ENCODE results near the gene VWA8.

DNA sequence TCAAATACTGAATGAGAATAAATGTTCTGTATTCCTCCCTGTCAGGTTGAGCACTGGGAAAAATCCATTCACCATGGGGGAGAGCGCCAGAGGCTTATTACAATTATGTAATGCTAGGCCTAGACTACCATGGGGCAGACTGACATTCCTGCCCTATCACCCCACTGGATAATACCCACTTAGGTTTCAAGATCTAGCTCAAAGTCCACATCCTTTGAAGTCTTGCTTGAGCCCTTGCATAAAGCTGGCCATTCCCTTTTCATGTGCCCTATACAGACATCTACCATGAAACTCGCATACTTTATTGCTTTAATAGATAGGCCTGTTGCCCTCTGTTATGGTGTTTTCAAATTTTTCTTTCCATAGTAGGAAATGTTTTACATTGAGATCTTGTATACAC lies 354.3 kb downstream of the VWA8 start:
- TF ChIP-seq CTCF (IDR thresholded peaks at IDR 0.05; ENCODE audit: low read depth, low read length, missing input control) (no peak), REST (IDR thresholded peaks at IDR 0.05) (no peak), JUND (IDR thresholded peaks at IDR 0.05) (no peak), ATF3 (IDR thresholded peaks at IDR 0.05) (no peak), SP1 (IDR thresholded peaks at IDR 0.05) (no peak), EGR1 (IDR thresholded peaks at IDR 0.05; ENCODE audit: low read depth in 2 of 2) (no peak)
